GM04503 (cell line): ENCODE measurements around the gene RABGAP1L.
A peak's percentile ranks its signal among the peaks of the same experiment; 100 is the strongest.
"Not testable (repeated sequence)": the region's sequence is repeated elsewhere in the genome, so short reads cannot be mapped to it uniquely, and the experiment has no call there.

Source experiments
- DNase-seq: peaks from one replicate; pipeline ENCODE4 v3.0.0-alpha.2; 2012; ENCODE audit warnings: low read depth

Gene RABGAP1L

DNA sequence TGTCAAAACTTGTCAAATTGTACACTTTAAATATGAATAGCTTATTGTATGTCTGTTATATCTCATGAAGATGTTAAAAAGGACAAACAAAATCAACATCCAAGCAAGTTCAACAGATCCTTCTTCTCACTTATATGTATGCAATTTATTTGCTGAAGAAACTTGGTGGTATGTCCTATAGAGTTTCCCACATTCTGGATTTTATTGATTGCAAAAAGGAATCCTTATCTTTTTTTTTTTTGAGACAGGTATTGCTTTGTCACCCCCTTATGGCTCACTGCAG is 5.6 kb upstream of the RABGAP1L start:
- no peak for DNase-seq

DNA sequence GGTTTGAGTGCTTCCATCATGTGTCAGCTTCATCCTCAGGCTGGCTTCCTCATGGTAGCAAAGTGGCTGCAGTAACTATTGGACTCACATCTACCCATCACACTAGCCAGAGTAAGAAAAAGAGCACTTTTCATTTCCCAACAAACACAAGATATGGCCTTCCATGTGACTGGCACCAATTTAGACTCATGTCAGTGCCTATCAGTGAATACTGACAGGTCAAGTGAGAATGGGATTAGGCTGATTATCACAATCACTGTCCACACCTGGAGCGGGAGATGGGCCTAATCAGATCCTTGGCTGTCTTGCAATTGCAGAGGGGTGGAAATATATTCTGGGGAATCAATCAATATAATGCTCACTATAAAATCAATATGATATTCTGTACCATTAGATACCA is 2.9 kb upstream of the RABGAP1L start:
- DNase-seq = no peak

- DNase-seq = no peak
Measured at GRCh38 chr1:174157157-174157806, 2.0 kb upstream of the RABGAP1L start.

DNA sequence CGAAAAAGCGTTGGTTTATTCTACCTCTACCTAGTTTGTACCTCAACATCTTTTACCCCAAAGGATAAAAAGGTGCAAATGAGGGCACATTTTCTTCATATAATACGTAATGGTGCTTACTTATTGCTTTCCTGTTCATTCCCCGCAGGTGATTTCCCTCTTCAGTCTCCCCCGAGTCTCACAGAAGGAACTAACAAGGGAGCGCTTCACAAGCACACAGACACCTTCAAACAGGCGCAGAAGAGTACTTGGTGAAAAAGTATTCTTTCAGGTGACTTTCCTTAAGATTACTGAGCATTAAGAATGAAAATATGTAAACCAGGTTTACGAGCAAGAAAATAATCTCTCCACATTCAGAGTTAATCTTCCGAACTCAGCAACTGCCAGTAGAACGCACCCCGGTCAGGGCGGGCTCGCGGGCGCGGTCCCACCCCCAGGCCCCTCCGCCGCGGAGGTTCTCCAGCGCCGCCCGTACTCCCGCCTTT is 511 bp upstream of the RABGAP1L start:
- no peak for DNase-seq

DNA sequence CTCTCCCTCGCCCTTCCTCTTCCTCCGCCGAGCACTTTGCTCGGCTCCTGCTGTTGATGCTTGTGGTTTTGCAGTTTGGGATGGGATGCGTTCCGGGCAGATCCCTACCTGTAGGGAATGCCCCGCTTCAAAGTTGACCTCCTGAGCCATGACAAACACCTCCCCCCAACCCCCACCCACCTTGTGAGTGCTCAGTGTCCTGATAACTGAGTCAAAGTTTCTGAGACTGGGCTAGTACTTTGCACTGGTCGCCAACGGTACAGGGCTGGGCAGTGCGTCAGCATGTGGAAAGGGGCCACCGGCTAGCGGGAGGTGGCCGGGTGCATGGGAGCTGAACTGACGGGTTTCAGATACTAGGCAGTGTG is 771 bp downstream of the RABGAP1L start:
- no peak for DNase-seq

GRCh38 chr1:174160603-174161002 is 1.3 kb downstream of the RABGAP1L start:
- DNase-seq = no peak

- DNase-seq = no peak
Measured at GRCh38 chr1:174161813-174162212, 2.5 kb downstream of the RABGAP1L start.

- no peak for DNase-seq
Measured at GRCh38 chr1:174164826-174165225, 5.5 kb downstream of the RABGAP1L start.

DNA sequence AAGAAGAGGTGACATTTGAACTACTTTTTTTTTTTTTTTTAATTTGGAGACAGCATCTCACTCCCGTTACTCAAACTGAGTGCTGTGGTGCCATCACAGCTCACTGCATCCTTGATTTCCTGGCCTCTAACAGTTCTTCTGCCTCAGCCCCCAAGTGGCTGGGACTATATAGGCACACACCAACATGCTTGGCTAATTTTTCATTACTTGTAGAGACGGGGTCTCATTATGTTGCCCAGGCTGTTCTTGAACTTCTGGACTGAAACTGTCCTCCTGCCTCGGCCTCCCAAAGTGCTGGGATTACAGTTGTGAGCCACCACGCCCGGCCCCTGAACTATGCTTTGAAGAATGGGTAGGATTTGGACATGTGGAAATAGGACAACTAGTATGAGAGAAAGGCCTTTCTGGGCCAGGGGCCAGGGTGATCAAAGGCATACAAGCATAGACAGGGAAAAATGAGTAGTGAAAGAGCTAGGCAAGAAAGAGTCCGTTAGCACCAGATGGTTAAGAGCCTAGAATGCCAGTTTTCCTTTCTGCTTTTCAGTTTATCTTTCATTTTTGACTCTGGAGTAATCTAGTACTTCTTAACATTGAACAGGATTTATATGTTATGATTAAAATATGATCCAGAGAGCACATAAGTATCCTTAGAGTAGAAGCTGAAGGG is 6.3 kb downstream of the RABGAP1L start:
- peak; percentile 18 for DNase-seq

GRCh38 chr1:174166530-174167264 is 7.4 kb downstream of the RABGAP1L start:
- no peak for DNase-seq

- no peak for DNase-seq
Measured at GRCh38 chr1:174167265-174167803, 8.0 kb downstream of the RABGAP1L start.

- no peak for DNase-seq
Measured at GRCh38 chr1:174169342-174169741, 10.0 kb downstream of the RABGAP1L start.

DNA sequence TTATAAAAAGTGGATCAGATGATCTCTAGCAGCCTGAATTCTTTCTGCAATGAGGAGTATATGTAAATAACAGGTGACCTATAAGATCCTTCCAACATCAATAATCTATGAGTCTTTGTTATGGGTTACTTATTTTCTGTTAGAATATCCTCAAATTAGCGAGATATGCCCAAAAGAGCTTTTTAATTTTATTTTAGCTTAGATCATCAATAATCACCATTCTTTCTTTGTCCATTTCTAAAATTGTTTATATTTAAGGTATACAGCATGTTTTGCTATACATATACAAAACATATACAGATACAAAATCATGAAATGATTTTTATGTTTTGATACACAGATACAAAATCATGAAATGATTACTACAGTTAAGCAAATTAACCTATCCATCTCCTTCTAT is 11.8 kb downstream of the RABGAP1L start:
- DNase-seq = no peak

DNA sequence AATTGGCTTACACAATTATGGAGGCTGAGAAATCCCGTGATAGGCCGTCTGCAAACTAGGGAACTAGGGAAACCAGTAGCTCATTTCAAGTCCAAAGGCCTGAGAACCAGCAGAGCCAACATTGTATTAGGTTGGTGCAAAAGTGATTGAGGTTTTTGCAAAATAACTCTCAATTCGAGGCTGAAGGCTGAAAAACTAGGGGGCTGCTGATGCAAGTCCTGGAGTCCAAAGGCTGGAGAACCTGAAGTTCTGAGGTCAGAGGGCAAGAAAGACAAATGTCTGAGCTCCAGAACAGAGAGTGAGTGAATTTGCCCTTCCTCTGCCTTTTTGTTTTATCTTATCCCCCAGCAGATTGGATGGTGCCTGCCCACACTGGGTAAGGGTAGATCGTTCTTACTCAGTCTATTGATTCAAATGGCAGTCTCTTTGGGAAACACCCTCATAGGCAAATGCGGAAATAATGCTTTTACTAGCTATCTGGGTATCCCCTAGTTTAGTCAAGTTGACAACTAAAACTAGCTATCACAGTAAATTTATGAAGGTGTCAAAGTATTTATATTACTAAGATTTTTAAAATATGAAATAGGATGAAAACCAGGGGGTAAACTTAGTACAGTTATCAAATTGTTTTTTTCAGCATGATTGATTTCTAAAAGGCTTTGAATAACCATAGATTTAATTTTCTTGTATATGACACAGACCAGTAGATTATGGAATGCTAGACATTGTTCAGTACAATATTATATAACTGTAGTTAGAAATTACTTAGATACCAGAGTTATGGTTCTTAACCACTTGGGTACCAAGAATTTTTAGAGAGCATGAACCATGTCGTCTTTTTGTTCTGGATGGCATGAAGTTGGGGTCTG is 15.4 kb downstream of the RABGAP1L start:
- no peak for DNase-seq

GRCh38 chr1:174178459-174178858 is 19.1 kb downstream of the RABGAP1L start:
- not testable (repeated sequence) for DNase-seq

DNA sequence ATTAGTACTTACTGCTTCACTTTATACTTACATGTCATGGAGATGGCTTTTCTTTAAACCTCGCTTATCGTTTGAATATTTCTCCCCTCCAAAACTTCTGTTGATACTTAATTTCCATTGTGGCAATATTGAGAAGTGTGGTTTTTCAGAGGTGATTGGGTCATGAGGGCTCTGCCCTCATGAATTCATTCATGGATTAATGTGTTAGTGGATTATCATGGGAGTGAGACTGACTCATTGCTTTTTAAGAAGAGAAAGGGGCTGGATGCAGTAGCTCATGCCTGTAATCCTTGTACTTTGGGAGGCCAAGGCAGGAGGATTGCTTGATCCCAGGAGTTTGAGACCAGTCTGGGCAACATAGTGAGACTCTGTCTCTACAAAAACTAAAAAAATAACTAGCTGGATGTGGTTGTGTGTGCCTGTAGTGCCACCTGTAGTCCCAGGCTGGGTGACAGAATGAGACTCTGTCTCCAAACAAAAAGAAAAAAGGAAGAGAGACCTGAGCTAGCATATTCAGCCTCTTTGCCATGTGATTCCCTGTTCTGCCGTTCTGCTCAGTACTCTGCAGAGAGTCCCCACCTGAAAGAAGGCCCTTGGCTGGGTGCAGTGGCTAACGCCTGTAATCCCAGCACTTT is 30.2 kb downstream of the RABGAP1L start:
- no peak for DNase-seq

- no peak for DNase-seq
Measured at GRCh38 chr1:174190691-174191199, 31.4 kb downstream of the RABGAP1L start.

GRCh38 chr1:174191349-174191862 is 32.1 kb downstream of the RABGAP1L start:
- peak; percentile 69 for DNase-seq

GRCh38 chr1:174194461-174194860 is 35.1 kb downstream of the RABGAP1L start:
- no peak for DNase-seq

GRCh38 chr1:174197088-174197487 is 37.8 kb downstream of the RABGAP1L start:
- DNase-seq = no peak

DNA sequence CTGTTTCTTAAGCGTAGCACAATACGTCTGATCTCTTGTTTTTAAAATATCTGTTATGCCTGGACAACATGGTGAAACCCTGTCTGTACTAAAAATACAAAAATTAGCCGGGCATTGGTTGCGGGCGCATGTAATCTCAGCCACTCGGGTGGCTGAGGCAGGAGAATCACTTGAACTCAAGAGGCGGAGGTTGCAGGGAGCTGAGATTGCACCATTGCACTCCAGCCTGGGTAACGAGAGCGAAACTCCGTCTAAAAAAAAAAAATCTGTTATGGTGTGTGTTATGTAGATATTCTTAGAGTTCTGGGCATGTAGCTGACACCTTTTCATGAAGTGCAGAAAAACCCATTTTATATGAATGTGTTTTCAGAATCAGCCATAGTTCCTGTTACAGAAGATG is 38.2 kb downstream of the RABGAP1L start:
- DNase-seq = no peak
